ENCODE data around the gene NSMCE1.
A peak's percentile ranks its signal among the peaks of the same experiment; 100 is the strongest.
"Not testable (repeated sequence)": the region's sequence is repeated elsewhere in the genome, so short reads cannot be mapped to it uniquely, and the experiment has no call there.

The NSMCE1 gene

GRCh38 chr16:27208081-27208680 lies 60.4 kb downstream of the NSMCE1 start:
- peaks cover 22% of the 10 kb centered on the region for H3K79me2 ChIP-seq (ENCODE audit: insufficient read depth, low read length)
- H3K4me1 ChIP-seq (ENCODE audit: insufficient read depth, low read length): peaks cover 13% of the 10 kb centered on the region
- no peak overlapping the region for H3K4me3 ChIP-seq (ENCODE audit: low read depth in 1 of 2, low read length in 2 of 2)
- DNase-seq (no peak), ATAC-seq (ENCODE audit: insufficient read depth, low read depth) (no peak)
- H3K9ac ChIP-seq (ENCODE audit: low read depth, low read length): no peak overlapping the region
- H4K20me1 ChIP-seq (ENCODE audit: insufficient read depth, low read length): no peaks in the 10 kb centered on the region
- H3K4me2 ChIP-seq (ENCODE audit: insufficient read depth, low read length): no peak overlapping the region
- peaks cover 29% of the 10 kb centered on the region for H3K36me3 ChIP-seq (ENCODE audit: insufficient read depth, low read length)
- no peak for TF ChIP-seq EZH2 (IDR thresholded peaks at IDR 0.05; ENCODE audit: borderline replicate concordance, low read depth, low read length, severe bottlenecking)
- TF ChIP-seq CTCF (IDR thresholded peaks at IDR 0.05; ENCODE audit: borderline replicate concordance, extremely low read depth, low read length, poor library complexity, severe bottlenecking): no peak
- H3K27ac ChIP-seq (ENCODE audit: low read length): 0 out of 2 replicates have a peak overlapping the region, but pooled peaks have one; percentile 8
- no peaks in the 10 kb centered on the region for H3K27me3 ChIP-seq (ENCODE audit: insufficient read depth, low read length, poor library complexity)
- H3K9me3 ChIP-seq (ENCODE audit: insufficient read depth, low read length, severe bottlenecking): no peaks in the 10 kb centered on the region
- no peak overlapping the region for H2AFZ ChIP-seq (ENCODE audit: low read depth, low read length)

- not testable (repeated sequence) for H3K9me3 ChIP-seq (ENCODE audit: insufficient read depth, low read length, severe bottlenecking); H3K4me2 ChIP-seq (ENCODE audit: insufficient read depth, low read length); H3K27me3 ChIP-seq (ENCODE audit: insufficient read depth, low read length, poor library complexity); H3K27ac ChIP-seq (ENCODE audit: low read length); DNase-seq; H2AFZ ChIP-seq (ENCODE audit: low read depth, low read length); H3K9ac ChIP-seq (ENCODE audit: low read depth, low read length); ATAC-seq (ENCODE audit: insufficient read depth, low read depth); H4K20me1 ChIP-seq (ENCODE audit: insufficient read depth, low read length); H3K4me3 ChIP-seq (ENCODE audit: low read depth in 1 of 2, low read length in 2 of 2)
- Histone ChIP-seq H3K36me3 (ENCODE audit: insufficient read depth, low read length) (peaks cover 26% of the 10 kb centered on the region), H3K4me1 (ENCODE audit: insufficient read depth, low read length) (peaks cover 22% of the 10 kb centered on the region), H3K79me2 (ENCODE audit: insufficient read depth, low read length) (peaks cover 27% of the 10 kb centered on the region)
Measured at GRCh38 chr16:27207121-27207520, 61.5 kb downstream of the NSMCE1 start.

- Histone ChIP-seq H3K9me3 (ENCODE audit: insufficient read depth, low read length, severe bottlenecking) (no peaks in the 10 kb centered on the region), H2AFZ (ENCODE audit: low read depth, low read length) (no peak overlapping the region), H3K9ac (ENCODE audit: low read depth, low read length) (no peak overlapping the region), H3K36me3 (ENCODE audit: insufficient read depth, low read length) (peaks cover 16% of the 10 kb centered on the region), H3K27me3 (ENCODE audit: insufficient read depth, low read length, poor library complexity) (no peaks in the 10 kb centered on the region), H3K27ac (ENCODE audit: low read length) (no peak overlapping the region), H3K79me2 (ENCODE audit: insufficient read depth, low read length) (peaks cover 27% of the 10 kb centered on the region), H4K20me1 (ENCODE audit: insufficient read depth, low read length) (no peaks in the 10 kb centered on the region), H3K4me2 (ENCODE audit: insufficient read depth, low read length) (peak overlapping the region; percentile 89; the same call in 1 of the 2 replicates), H3K4me3 (ENCODE audit: low read depth in 1 of 2, low read length in 2 of 2) (no peak overlapping the region), H3K4me1 (ENCODE audit: insufficient read depth, low read length) (peaks cover 29% of the 10 kb centered on the region)
- ATAC-seq (ENCODE audit: insufficient read depth, low read depth) (no peak), DNase-seq (no peak)
- TF ChIP-seq EZH2 (IDR thresholded peaks at IDR 0.05; ENCODE audit: borderline replicate concordance, low read depth, low read length, severe bottlenecking) (no peak), CTCF (IDR thresholded peaks at IDR 0.05; ENCODE audit: borderline replicate concordance, extremely low read depth, low read length, poor library complexity, severe bottlenecking) (no peak)
Measured at GRCh38 chr16:27205423-27206065, 63.0 kb downstream of the NSMCE1 start.

- Histone ChIP-seq H3K79me2 (ENCODE audit: insufficient read depth, low read length) (peaks cover 27% of the 10 kb centered on the region), H3K4me1 (ENCODE audit: insufficient read depth, low read length) (peaks cover 39% of the 10 kb centered on the region), H3K9me3 (ENCODE audit: insufficient read depth, low read length, severe bottlenecking) (no peaks in the 10 kb centered on the region), H3K27me3 (ENCODE audit: insufficient read depth, low read length, poor library complexity) (no peaks in the 10 kb centered on the region), H3K4me3 (ENCODE audit: low read depth in 1 of 2, low read length in 2 of 2) (peak overlapping the region; percentile 60 to 81), H3K4me2 (ENCODE audit: insufficient read depth, low read length) (peak overlapping the region; percentile 89), H2AFZ (ENCODE audit: low read depth, low read length) (peak overlapping the region; percentile 84), H3K36me3 (ENCODE audit: insufficient read depth, low read length) (peaks cover 6% of the 10 kb centered on the region; the same call in 1 of the 2 replicates), H4K20me1 (ENCODE audit: insufficient read depth, low read length) (no peaks in the 10 kb centered on the region), H3K9ac (ENCODE audit: low read depth, low read length) (peak overlapping the region; percentile 95), H3K27ac (ENCODE audit: low read length) (peak overlapping the region; percentile 97)
- DNase-seq: no peak
- ATAC-seq (ENCODE audit: insufficient read depth, low read depth): peak; percentile 18; the same call in 2 of the 3 replicates
- TF ChIP-seq EZH2 (IDR thresholded peaks at IDR 0.05; ENCODE audit: borderline replicate concordance, low read depth, low read length, severe bottlenecking) (no peak), CTCF (IDR thresholded peaks at IDR 0.05; ENCODE audit: borderline replicate concordance, extremely low read depth, low read length, poor library complexity, severe bottlenecking) (no peak)
Measured at GRCh38 chr16:27204312-27204915, 64.2 kb downstream of the NSMCE1 start.
